AG09319 (cell line): ENCODE measurements around the gene AGTPBP1.
"Not testable (repeated sequence)": the region's sequence is repeated elsewhere in the genome, so short reads cannot be mapped to it uniquely, and the experiment has no call there.

Experiments used
- DNase-seq: peaks from one replicate; pipeline ENCODE4 v3.0.0-alpha.2; 2010; ENCODE audit warnings: low read depth; ENCODE audit errors: extremely low read depth
- CTCF ChIP-seq: IDR thresholded peaks from 2 replicates; pipeline ENCODE4 v1.5.1; 2011; ENCODE audit warnings: low read depth, mild to moderate bottlenecking, inconsistent platforms, low read length, moderate library complexity

The AGTPBP1 gene, protein sequence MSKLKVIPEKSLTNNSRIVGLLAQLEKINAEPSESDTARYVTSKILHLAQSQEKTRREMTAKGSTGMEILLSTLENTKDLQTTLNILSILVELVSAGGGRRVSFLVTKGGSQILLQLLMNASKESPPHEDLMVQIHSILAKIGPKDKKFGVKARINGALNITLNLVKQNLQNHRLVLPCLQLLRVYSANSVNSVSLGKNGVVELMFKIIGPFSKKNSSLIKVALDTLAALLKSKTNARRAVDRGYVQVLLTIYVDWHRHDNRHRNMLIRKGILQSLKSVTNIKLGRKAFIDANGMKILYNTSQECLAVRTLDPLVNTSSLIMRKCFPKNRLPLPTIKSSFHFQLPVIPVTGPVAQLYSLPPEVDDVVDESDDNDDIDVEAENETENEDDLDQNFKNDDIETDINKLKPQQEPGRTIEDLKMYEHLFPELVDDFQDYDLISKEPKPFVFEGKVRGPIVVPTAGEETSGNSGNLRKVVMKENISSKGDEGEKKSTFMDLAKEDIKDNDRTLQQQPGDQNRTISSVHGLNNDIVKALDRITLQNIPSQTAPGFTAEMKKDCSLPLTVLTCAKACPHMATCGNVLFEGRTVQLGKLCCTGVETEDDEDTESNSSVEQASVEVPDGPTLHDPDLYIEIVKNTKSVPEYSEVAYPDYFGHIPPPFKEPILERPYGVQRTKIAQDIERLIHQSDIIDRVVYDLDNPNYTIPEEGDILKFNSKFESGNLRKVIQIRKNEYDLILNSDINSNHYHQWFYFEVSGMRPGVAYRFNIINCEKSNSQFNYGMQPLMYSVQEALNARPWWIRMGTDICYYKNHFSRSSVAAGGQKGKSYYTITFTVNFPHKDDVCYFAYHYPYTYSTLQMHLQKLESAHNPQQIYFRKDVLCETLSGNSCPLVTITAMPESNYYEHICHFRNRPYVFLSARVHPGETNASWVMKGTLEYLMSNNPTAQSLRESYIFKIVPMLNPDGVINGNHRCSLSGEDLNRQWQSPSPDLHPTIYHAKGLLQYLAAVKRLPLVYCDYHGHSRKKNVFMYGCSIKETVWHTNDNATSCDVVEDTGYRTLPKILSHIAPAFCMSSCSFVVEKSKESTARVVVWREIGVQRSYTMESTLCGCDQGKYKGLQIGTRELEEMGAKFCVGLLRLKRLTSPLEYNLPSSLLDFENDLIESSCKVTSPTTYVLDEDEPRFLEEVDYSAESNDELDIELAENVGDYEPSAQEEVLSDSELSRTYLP

GRCh38 chr9:85741875-85742596 lies at the start of gene AGTPBP1:
Gene AGTPBP1 (minus strand): TSS chr9:85741954. CDS start chr9:85712533, 29,421 bp downstream.
- peak; percentile 76 for DNase-seq
- TF ChIP-seq CTCF, result no peak

DNA sequence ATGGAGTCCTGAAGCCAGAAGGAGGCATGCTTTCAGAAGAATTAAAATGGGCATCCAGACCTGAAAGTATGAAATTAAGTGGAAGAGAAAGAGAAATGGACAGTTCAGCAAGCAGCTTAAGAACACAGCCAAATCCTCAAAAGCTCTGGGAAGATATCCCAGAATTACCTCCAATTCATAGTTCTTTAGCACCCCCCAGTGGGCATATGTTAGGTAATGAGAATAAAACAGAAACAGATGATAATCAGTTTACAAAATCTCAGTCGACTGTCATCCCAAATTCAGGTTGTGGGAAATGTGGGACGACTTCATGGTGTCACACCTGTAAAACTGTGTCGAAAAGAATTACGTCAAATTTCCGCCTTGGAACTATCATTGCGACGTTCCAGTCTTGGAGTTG lies 44.4 kb upstream of the AGTPBP1 start:
- not testable (repeated sequence) for DNase-seq

GRCh38 chr9:85773844-85774243 lies 32.1 kb upstream of the AGTPBP1 start:
- DNase-seq, result not testable (repeated sequence)

- DNase-seq, result not testable (repeated sequence)
Observed at GRCh38 chr9:85761802-85762201, 20.0 kb upstream of the AGTPBP1 start.

DNA sequence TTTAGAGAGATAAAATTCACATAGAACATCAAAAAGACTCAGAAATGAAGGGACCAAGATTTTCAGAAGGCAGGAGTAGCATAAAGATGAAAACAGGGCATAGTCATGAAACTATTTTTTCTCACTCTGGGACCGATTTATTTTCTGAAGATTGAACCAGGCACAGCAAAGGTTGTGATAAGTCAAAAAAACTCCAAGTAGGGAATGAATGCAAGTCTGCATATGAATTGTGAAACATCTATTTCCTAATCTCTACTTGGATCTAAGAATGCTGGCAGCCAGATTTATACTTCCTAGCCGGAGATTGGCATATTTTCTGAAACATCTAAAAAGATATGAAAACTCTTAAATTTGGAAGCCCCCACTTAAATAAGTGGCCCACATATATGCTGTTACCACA lies 16.0 kb upstream of the AGTPBP1 start:
- not testable (repeated sequence) for DNase-seq

DNA sequence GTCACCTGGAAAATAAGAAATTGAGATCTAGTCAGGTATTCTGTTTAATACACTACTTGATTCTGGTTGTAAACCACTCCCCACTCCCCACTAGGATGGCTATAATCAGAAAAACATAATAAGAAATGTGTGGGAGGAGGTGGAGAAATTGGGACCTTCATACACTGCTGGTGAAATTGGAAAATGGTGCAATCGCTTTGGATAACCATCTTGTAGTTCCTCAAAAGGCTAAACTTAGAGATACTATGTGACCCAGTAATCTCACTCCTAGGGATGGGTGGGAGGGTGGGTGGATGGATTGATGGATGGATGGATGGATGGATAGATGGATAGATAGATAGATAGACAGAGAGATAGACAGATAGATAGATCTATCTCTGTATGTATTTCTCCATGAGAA lies 14.5 kb upstream of the AGTPBP1 start:
- DNase-seq, result not testable (repeated sequence)

DNA sequence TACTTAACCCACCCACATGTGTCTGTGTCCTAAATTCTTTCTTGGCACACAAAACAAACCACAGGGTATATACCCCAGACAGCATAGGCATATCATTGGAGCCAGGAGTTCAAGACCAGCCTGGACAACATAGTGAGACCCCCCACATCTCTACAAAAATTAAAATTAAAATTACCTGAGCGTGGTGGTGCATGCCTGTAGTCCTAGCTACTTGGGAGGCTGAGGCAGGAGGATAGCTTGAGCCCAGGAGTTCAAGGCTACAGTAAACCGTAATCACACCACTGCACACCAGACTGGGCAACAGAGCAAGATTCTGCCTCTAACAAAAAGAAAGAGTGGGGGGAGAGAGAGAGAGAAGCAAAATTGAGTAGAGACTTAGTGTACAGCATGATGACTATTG lies 4.6 kb upstream of the AGTPBP1 start:
- DNase-seq, result no peak
- TF ChIP-seq CTCF, result no peak

GRCh38 chr9:85745203-85745602 lies 3.4 kb upstream of the AGTPBP1 start:
- DNase-seq, result no peak
- TF ChIP-seq CTCF, result no peak

GRCh38 chr9:85744480-85744879 lies 2.7 kb upstream of the AGTPBP1 start:
- DNase-seq, result no peak
- TF ChIP-seq CTCF, result no peak
